NB4 (cell line): ENCODE measurements around the gene EFHC2.

Experiments used
- DNase-seq: peaks from one replicate; pipeline ENCODE4 v3.0.0; 2010; ENCODE audit warnings: low read depth
- H3K4me3 ChIP-seq: one replicate; pipeline ENCODE4 v1.5.1; 2011; ENCODE audit warnings: mild to moderate bottlenecking, low read depth, low read length, moderate library complexity
- MYC ChIP-seq: IDR thresholded peaks from 2 replicates; pipeline ENCODE4 v1.6.1; 2011; ENCODE audit warnings: low read depth, low read length
- POLR2A ChIP-seq: IDR thresholded peaks from 2 replicates; pipeline ENCODE4 v1.6.1; 2011; ENCODE audit warnings: mild to moderate bottlenecking; ENCODE audit not compliant: insufficient read length; ENCODE audit errors: extremely low read depth
- TF ChIP-seq, protein P1 (sequence below): IDR thresholded peaks from 2 replicates; pipeline ENCODE4 v1.6.1; 2011; ENCODE audit warnings: low read depth, low read length
- TF ChIP-seq, protein P2 (sequence below): IDR thresholded peaks from one replicate; pipeline ENCODE4 v1.5.1; 2012; ENCODE audit warnings: low read depth, low read length

EFHC2 gene

DNA sequence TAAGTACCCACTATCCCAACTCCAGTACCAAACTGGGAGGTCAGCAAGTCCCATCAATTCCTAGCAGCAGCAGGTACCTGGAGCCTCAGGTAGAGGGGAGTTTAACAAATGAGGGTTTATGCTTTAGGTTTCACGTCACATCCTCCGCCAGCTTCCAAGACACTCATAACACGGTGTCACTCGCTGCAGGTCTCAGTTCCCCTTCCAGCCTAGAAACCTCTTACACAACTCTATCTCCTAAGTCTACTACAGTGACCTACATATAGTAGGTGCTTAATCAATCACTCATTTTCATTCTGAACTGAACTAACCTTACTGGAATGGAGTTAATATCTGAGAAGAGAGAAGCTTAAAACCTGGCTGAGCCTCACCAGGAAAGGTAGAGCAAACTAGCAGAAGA is 96.0 kb downstream of the EFHC2 start:
- no peak for DNase-seq
- no peak overlapping the region for H3K4me3 ChIP-seq
- TF ChIP-seq MYC (no peak), POLR2A (no peak)
- TF ChIP-seq, protein P1, sequence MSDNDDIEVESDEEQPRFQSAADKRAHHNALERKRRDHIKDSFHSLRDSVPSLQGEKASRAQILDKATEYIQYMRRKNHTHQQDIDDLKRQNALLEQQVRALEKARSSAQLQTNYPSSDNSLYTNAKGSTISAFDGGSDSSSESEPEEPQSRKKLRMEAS: no peak

DNA sequence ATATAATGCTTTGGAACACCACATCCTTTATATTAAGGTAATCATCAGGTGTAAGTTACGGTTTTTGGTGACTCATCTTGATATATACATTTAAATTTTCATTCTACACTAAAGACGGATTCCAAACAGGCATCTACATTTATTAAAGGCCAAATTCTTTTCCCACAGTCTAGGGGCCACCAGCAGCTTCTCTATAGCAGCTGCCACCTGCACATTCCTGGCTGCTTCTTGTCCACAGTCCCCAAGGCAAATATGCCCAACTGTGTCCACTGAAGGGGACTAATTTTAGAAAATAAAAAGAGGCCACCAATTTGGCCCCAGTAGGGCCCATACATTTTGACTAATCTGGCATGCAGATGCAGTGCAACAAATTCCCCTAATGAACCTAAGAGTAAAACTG is 96.6 kb downstream of the EFHC2 start:
- no peak overlapping the region for H3K4me3 ChIP-seq
- DNase-seq: no peak
- TF ChIP-seq MYC (no peak), POLR2A (no peak)
- TF ChIP-seq, protein P2, sequence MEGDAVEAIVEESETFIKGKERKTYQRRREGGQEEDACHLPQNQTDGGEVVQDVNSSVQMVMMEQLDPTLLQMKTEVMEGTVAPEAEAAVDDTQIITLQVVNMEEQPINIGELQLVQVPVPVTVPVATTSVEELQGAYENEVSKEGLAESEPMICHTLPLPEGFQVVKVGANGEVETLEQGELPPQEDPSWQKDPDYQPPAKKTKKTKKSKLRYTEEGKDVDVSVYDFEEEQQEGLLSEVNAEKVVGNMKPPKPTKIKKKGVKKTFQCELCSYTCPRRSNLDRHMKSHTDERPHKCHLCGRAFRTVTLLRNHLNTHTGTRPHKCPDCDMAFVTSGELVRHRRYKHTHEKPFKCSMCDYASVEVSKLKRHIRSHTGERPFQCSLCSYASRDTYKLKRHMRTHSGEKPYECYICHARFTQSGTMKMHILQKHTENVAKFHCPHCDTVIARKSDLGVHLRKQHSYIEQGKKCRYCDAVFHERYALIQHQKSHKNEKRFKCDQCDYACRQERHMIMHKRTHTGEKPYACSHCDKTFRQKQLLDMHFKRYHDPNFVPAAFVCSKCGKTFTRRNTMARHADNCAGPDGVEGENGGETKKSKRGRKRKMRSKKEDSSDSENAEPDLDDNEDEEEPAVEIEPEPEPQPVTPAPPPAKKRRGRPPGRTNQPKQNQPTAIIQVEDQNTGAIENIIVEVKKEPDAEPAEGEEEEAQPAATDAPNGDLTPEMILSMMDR: no peak
- TF ChIP-seq, protein P1: no peak

DNA sequence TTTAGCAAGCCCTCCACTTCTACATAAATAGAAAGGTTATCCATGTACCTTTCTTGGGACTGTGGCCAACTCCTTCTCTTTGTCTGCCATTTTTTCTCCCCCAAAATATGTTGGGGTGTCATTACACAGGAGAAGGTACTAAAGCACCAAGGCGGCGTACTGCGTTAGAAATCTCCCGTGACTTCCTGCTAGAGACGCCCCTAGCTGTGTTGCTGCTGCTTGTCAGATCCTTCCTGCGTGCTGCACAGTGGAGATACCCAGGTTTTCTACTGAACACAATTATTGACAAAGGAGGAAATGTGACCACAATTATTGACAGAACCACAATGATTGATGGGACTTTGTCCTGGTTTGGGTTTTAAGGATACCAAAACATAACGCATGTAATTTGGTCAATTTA is 97.7 kb downstream of the EFHC2 start:
- DNase-seq: no peak
- H3K4me3 ChIP-seq: no peak overlapping the region
- TF ChIP-seq, protein P1: no peak
- TF ChIP-seq POLR2A: no peak
- TF ChIP-seq MYC: no peak
- TF ChIP-seq, protein P2: no peak

DNA sequence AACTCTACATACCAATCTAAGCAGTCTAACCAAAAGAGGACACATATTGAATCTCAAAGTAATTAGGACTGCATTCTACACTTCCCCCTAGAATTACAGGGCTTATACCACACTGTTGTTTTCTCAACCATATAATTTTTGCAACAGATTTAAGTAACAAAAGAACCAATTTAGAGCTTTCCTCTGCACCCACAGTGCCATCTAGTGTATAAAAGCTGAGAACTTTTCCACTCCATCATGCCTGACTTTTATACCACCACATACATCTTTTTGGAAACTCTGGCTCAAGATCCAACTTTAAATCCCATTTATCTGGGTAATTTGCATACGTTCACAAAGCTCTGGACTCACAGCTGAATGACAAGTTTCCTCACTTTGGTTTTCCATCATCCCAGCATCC is 99.5 kb downstream of the EFHC2 start:
- DNase-seq: peak; percentile 58
- TF ChIP-seq, protein P1: no peak
- TF ChIP-seq, protein P2: peak; percentile 25

DNA sequence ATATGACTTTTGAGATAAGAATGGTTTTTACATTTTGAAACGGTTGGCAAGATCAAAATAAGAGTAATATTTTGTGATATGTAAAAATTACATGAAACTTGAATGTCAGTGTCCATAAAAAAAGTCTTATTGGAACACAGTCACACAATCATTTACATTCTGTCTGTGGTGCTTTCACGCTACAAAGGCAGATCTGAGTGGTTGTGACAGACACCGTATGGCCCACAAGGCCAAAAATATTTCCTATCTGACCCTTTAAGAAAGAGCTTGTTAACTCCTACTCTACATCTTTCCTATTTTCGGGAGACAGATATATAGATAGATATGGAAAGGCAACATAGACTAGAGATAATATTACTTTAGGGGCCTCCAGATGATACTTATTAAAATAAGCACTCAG is 101.9 kb downstream of the EFHC2 start:
- TF ChIP-seq, protein P1: no peak
- TF ChIP-seq MYC (no peak), POLR2A (no peak)
- TF ChIP-seq, protein P2: no peak
- H3K4me3 ChIP-seq: no peak overlapping the region
- DNase-seq: no peak

More for the DNA sequence above, 99.5 kb downstream of the EFHC2 start:
- no peak overlapping the region for H3K4me3 ChIP-seq

DNA sequence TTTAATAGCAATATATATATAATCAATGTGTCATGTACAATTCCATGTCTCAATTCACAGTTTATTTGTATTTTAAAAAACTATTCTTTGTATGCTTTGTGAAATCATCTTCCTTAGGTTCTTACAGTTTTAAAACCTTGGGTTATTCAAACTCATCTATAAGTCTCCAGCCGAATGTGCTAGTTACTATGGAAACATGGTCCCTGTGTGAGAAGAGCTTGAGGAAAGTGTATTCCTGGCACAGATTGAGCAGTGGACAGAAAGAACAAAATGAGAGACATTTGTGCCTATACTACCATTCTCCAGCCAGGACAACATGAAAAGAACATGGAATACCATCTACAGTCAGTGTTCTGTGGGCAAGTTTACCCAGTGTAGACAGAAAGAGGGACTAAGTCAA is 103.4 kb downstream of the EFHC2 start:
- DNase-seq: no peak
- no peak overlapping the region for H3K4me3 ChIP-seq
- no peak for TF ChIP-seq MYC
- TF ChIP-seq, protein P1: no peak
- TF ChIP-seq POLR2A: no peak
- TF ChIP-seq, protein P2: no peak
